Activated CD4-positive, alpha-beta memory T cell treated with anti-CD3 and anti-CD28 coated beads for 36 hours (primary cell): Measurements from ENCODE around the gene PCYT1A. TPM values are rescaled to one million over a fixed set of nuclear protein-coding genes. Genes with fewer than 3 reads are reported as not detected.
"Not testable (repeated sequence)": the region's sequence is repeated elsewhere in the genome, so short reads cannot be mapped to it uniquely, and the experiment has no call there.

Source experiments
- CTCF ChIA-PET: fragments of 350-600 bp; sonication (Branson Sonifier 250); formaldehyde crosslinking; loops from one replicate; lab custom pipeline; 2021; ENCODE audit warnings: antibody characterized with exemption, inconsistent platforms; lab: Charles Lee
- POLR2A ChIA-PET: fragments of 350-600 bp; sonication (Branson Sonifier 250); formaldehyde crosslinking; loops from one replicate; lab custom pipeline; 2021; ENCODE audit warnings: antibody characterized with exemption; lab: Charles Lee
- DNase-seq: peaks from one replicate; pipeline ENCODE4 v3.0.0-alpha.2; 2020
- H3K27ac Mint-ChIP-seq: one replicate; pipeline ENCODE4 v1.8.0; 2021; ENCODE audit warnings: mixed read lengths
- H3K27me3 Mint-ChIP-seq: one replicate; pipeline ENCODE4 v1.8.0; 2021; ENCODE audit warnings: mixed read lengths
- H3K36me3 Mint-ChIP-seq: one replicate; pipeline ENCODE4 v1.8.0; 2021; ENCODE audit warnings: mixed read lengths
- H3K4me1 Mint-ChIP-seq: one replicate; pipeline ENCODE4 v1.8.0; 2021; ENCODE audit warnings: low read depth, mixed read lengths
- H3K4me3 Mint-ChIP-seq: one replicate; pipeline ENCODE4 v1.8.0; 2021; ENCODE audit warnings: mild to moderate bottlenecking, mixed read lengths
- H3K9me3 Mint-ChIP-seq: one replicate; pipeline ENCODE4 v1.8.0; 2021; ENCODE audit warnings: mixed read lengths
- intact Hi-C: fragments of 100-400 bp; cut with micrococcal nuclease; formaldehyde crosslinking; loops from one replicate; pipeline ENCODE4 v1.15.1; 2023
- total RNA-seq, 2 experiments: library from RNA; stranded (reverse); gene quantifications; one replicate each; pipeline ENCODE4 v1.2.3, GENCODE V29; 2021

PCYT1A gene
- total RNA-seq, 2 experiments from 2014 or later, result 46.8 to 48.6 TPM

- Mint-ChIP-seq H3K27ac (peak within 1 kb of the TSS; percentile 95), H3K27me3 (no peaks in the 10 kb centered on the region), H3K4me3 (peak within 1 kb of the TSS; percentile 97), H3K9me3 (no peaks in the 10 kb centered on the region), H3K4me1 (peaks cover 7% of the 10 kb centered on the region), H3K36me3 (no peaks in the 10 kb centered on the region)
- DNase-seq, result peak; percentile 92
- intact Hi-C loops, result loop anchor here (1.0 to 5.0 kb wide), 5 partner anchors 44 to 314 kb away; partner anchors contain the start of genes RNF168 and UBXN7
- POLR2A ChIA-PET, result interaction anchor here (0.6 to 1.5 kb wide), 9 partner anchors 10 to 211 kb away, joined by 3 to 4 read pairs (median 4); partner anchors contain the start of gene RNF168
- CTCF ChIA-PET, result interaction anchor here (0.7 to 1.0 kb wide), 5 partner anchors 37 to 137 kb away, joined by 3 to 4 read pairs (median 3); no protein-coding TSS in a partner anchor
Measured at GRCh38 chr3:196317687-196318467, 30.4 kb upstream of the PCYT1A start, which contains the start of gene DYNLT2B. Gene DYNLT2B, minus strand, starts transcription at chr3:196318240. Its CDS starts 88 bp downstream, at chr3:196318152.

- not testable (repeated sequence) for H3K27me3 Mint-ChIP-seq, H3K36me3 Mint-ChIP-seq, DNase-seq, H3K4me1 Mint-ChIP-seq, H3K9me3 Mint-ChIP-seq
- CTCF ChIA-PET, result interaction anchor here (0.7 to 1.2 kb wide), 4 partner anchors 38 to 466 kb away, joined by 3 to 4 read pairs (median 3); no protein-coding TSS in a partner anchor
- POLR2A ChIA-PET, result interaction anchor here (0.8 to 1.5 kb wide), 6 partner anchors 9 to 212 kb away, joined by 3 to 4 read pairs (median 4); no protein-coding TSS in a partner anchor
- Mint-ChIP-seq H3K27ac (peak overlapping the region; percentile 95), H3K4me3 (peak overlapping the region; percentile 97)
- intact Hi-C loops, result loop anchor here (5.0 kb wide), 2 partner anchors 115 to 315 kb away; partner anchors contain the start of gene UBXN7
Measured at GRCh38 chr3:196316799-196317686, 29.5 kb upstream of the PCYT1A start.

- peaks cover 7% of the 10 kb centered on the region for H3K4me1 Mint-ChIP-seq
- H3K9me3 Mint-ChIP-seq, result no peaks in the 10 kb centered on the region
- no peaks in the 10 kb centered on the region for H3K27me3 Mint-ChIP-seq
- peak overlapping the region; percentile 23 for H3K27ac Mint-ChIP-seq
- DNase-seq, result no peak
- H3K36me3 Mint-ChIP-seq, result no peaks in the 10 kb centered on the region
- H3K4me3 Mint-ChIP-seq, result no peak overlapping the region
- ChIA-PET CTCF (interaction anchor here (0.8 to 1.2 kb wide), 2 partner anchors 203 to 213 kb away, joined by 3 read pairs; no protein-coding TSS in a partner anchor), POLR2A (interaction anchor here (1.5 kb wide), 1 partner anchor 43 kb away, joined by 3 read pairs; no protein-coding TSS in a partner anchor)
- intact Hi-C loops, result loop anchor here (5.0 kb wide), 2 partner anchors 116 to 316 kb away; partner anchors contain the start of gene UBXN7
Measured at GRCh38 chr3:196315821-196316220, 28.3 kb upstream of the PCYT1A start.

- no peaks in the 10 kb centered on the region for H3K9me3 Mint-ChIP-seq
- no peak for DNase-seq
- no peak overlapping the region for H3K4me3 Mint-ChIP-seq
- H3K27ac Mint-ChIP-seq, result no peak overlapping the region
- ChIA-PET POLR2A (interaction anchor here (1.5 kb wide), 1 partner anchor 42 kb away, joined by 3 read pairs; no protein-coding TSS in a partner anchor), CTCF (no interaction called here)
- peaks cover 7% of the 10 kb centered on the region for H3K4me1 Mint-ChIP-seq
- no peaks in the 10 kb centered on the region for H3K36me3 Mint-ChIP-seq
- H3K27me3 Mint-ChIP-seq, result no peaks in the 10 kb centered on the region
- intact Hi-C loops, result no loop called here
Measured at GRCh38 chr3:196314597-196314996, 27.1 kb upstream of the PCYT1A start.

- H3K36me3 Mint-ChIP-seq, intact Hi-C loops, POLR2A ChIA-PET, CTCF ChIA-PET, H3K9me3 Mint-ChIP-seq, DNase-seq, H3K4me3 Mint-ChIP-seq, H3K27me3 Mint-ChIP-seq, H3K4me1 Mint-ChIP-seq: not testable (repeated sequence)
- H3K27ac Mint-ChIP-seq, result peak overlapping the region; percentile 18
Measured at GRCh38 chr3:196314086-196314485, 26.6 kb upstream of the PCYT1A start.

- H3K4me3 Mint-ChIP-seq, H3K27ac Mint-ChIP-seq, CTCF ChIA-PET, DNase-seq, H3K9me3 Mint-ChIP-seq, intact Hi-C loops, POLR2A ChIA-PET, H3K4me1 Mint-ChIP-seq, H3K27me3 Mint-ChIP-seq: not testable (repeated sequence)
- H3K36me3 Mint-ChIP-seq, result peaks cover 13% of the 10 kb centered on the region
Measured at GRCh38 chr3:196302960-196303359, 15.4 kb upstream of the PCYT1A start.

GRCh38 chr3:196302551-196302950 is 15.0 kb upstream of the PCYT1A start:
- CTCF ChIA-PET, POLR2A ChIA-PET, H3K4me3 Mint-ChIP-seq, H3K27me3 Mint-ChIP-seq, H3K9me3 Mint-ChIP-seq, H3K4me1 Mint-ChIP-seq, DNase-seq, intact Hi-C loops, H3K27ac Mint-ChIP-seq: not testable (repeated sequence)
- H3K36me3 Mint-ChIP-seq, result peaks cover 13% of the 10 kb centered on the region

GRCh38 chr3:196298521-196298920 is 11.0 kb upstream of the PCYT1A start:
- intact Hi-C loops, result no loop called here
- H3K36me3 Mint-ChIP-seq, result peaks cover 13% of the 10 kb centered on the region
- no peaks in the 10 kb centered on the region for H3K9me3 Mint-ChIP-seq
- no peaks in the 10 kb centered on the region for H3K27me3 Mint-ChIP-seq
- H3K4me3 Mint-ChIP-seq, result no peak overlapping the region
- DNase-seq, result no peak
- ChIA-PET CTCF (interaction anchor here (0.6 kb wide), 1 partner anchor 31 kb away, joined by 3 read pairs; no protein-coding TSS in a partner anchor), POLR2A (interaction anchor here (1.0 kb wide), 1 partner anchor 134 kb away, joined by 3 read pairs; no protein-coding TSS in a partner anchor)
- H3K4me1 Mint-ChIP-seq, result peaks cover 6% of the 10 kb centered on the region
- no peak overlapping the region for H3K27ac Mint-ChIP-seq

- POLR2A ChIA-PET, result no interaction called here
- Mint-ChIP-seq H3K9me3 (no peaks in the 10 kb centered on the region), H3K27me3 (no peaks in the 10 kb centered on the region), H3K4me3 (no peak overlapping the region), H3K27ac (no peak overlapping the region), H3K36me3 (peaks cover 3% of the 10 kb centered on the region), H3K4me1 (peaks cover 7% of the 10 kb centered on the region)
- DNase-seq, result no peak
- intact Hi-C loops, result no loop called here
- CTCF ChIA-PET, result no interaction called here
Measured at GRCh38 chr3:196292286-196292923, 4.9 kb upstream of the PCYT1A start.

- peak overlapping the region; percentile 100 for H3K4me3 Mint-ChIP-seq
- peaks cover 39% of the 10 kb centered on the region for H3K4me1 Mint-ChIP-seq
- H3K27ac Mint-ChIP-seq, result peak overlapping the region; percentile 79
- DNase-seq, result no peak
- H3K27me3 Mint-ChIP-seq, result no peaks in the 10 kb centered on the region
- intact Hi-C loops, result no loop called here
- H3K36me3 Mint-ChIP-seq, result peaks cover 8% of the 10 kb centered on the region
- no peaks in the 10 kb centered on the region for H3K9me3 Mint-ChIP-seq
- ChIA-PET CTCF (no interaction called here), POLR2A (interaction anchor here (0.6 to 1.5 kb wide), 2 partner anchors 214 to 215 kb away, joined by 3 read pairs; partner anchors contain the start of gene RNF168)
Measured at GRCh38 chr3:196288141-196288460, 575 bp upstream of the PCYT1A start.

GRCh38 chr3:196287090-196287439 is 461 bp downstream of the PCYT1A start:
- intact Hi-C loops, result loop anchor here (1.0 kb wide), 4 partner anchors 8 to 216 kb away; partner anchors contain the start of gene RNF168
- H3K36me3 Mint-ChIP-seq, result peaks cover 8% of the 10 kb centered on the region
- H3K27ac Mint-ChIP-seq, result peak overlapping the region; percentile 98

More at GRCh38 chr3:196287090-196287439, 461 bp downstream of the PCYT1A start:
- Mint-ChIP-seq H3K4me3 (peak overlapping the region; percentile 100), H3K4me1 (peaks cover 42% of the 10 kb centered on the region), H3K27me3 (no peaks in the 10 kb centered on the region), H3K9me3 (no peaks in the 10 kb centered on the region)
- ChIA-PET CTCF (no interaction called here), POLR2A (interaction anchor here (1.5 kb wide), 1 partner anchor 216 kb away, joined by 3 read pairs; the partner anchor contains the start of gene RNF168)
- DNase-seq, result peak; percentile 49
